ENCODE results near the gene SMAD1. TPM values are rescaled to one million over a fixed set of nuclear protein-coding genes. Genes with fewer than 3 reads are reported as not detected.

Gene SMAD1
- total RNA-seq, 1 donor from 2014 or later, result 16.5 TPM

DNA sequence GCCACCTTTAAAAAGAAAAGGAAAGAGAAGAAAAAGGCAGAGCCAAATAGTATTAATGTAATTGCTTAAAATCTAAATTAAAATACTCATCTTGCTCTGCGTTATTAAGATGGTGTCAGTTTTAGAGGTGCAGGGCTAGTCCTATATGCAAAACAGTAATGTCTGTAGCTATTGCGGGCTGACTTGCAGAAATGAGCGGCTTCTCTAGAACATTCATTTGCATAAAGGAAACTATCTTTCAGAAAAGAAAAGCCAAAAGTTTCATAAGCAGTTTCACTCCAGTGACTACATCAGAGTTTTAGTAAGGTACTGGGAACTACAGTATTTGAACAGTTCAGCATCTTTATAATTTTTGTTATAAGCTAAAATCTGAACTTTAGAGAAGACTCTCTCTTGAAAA is 6.0 kb downstream of the SMAD1 start:
- Mint-ChIP-seq H3K27me3 (ENCODE audit: low read depth) (no peaks in the 10 kb centered on the region), H3K4me1 (ENCODE audit: low read depth) (peaks cover 5% of the 10 kb centered on the region), H3K27ac (ENCODE audit: unreplicated experiment) (no peak overlapping the region), H3K36me3 (ENCODE audit: low read depth) (no peaks in the 10 kb centered on the region), H3K4me3 (ENCODE audit: unreplicated experiment) (no peak overlapping the region), H3K9me3 (ENCODE audit: low read depth) (no peaks in the 10 kb centered on the region)
- TF ChIP-seq, protein P1, sequence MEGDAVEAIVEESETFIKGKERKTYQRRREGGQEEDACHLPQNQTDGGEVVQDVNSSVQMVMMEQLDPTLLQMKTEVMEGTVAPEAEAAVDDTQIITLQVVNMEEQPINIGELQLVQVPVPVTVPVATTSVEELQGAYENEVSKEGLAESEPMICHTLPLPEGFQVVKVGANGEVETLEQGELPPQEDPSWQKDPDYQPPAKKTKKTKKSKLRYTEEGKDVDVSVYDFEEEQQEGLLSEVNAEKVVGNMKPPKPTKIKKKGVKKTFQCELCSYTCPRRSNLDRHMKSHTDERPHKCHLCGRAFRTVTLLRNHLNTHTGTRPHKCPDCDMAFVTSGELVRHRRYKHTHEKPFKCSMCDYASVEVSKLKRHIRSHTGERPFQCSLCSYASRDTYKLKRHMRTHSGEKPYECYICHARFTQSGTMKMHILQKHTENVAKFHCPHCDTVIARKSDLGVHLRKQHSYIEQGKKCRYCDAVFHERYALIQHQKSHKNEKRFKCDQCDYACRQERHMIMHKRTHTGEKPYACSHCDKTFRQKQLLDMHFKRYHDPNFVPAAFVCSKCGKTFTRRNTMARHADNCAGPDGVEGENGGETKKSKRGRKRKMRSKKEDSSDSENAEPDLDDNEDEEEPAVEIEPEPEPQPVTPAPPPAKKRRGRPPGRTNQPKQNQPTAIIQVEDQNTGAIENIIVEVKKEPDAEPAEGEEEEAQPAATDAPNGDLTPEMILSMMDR (IDR thresholded peaks at IDR 0.05), result no peak
- DNase-seq (ENCODE audit: low spot score), result no peak

DNA sequence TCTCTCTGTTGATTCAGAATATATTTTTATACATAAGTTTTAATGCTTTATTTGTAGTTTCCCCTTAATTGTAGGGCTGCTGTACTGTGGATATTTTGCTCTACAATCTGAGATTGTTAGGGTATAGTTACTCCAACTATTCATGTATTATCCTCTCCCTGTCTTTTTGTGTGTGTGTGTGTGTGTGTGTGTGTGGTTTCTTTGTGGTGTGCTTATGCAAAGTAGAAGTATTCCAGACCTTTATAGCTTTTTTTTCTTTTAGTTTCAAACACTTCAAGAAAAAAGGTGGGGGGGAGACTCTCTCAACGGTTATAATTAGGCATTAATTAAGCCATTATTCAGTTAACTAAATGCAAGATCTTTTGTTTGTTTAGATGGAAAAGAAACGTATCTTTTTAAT is 6.7 kb downstream of the SMAD1 start:
- no peaks in the 10 kb centered on the region for H3K27me3 Mint-ChIP-seq (ENCODE audit: low read depth)
- H3K36me3 Mint-ChIP-seq (ENCODE audit: low read depth), result no peaks in the 10 kb centered on the region
- no peaks in the 10 kb centered on the region for H3K9me3 Mint-ChIP-seq (ENCODE audit: low read depth)

DNA sequence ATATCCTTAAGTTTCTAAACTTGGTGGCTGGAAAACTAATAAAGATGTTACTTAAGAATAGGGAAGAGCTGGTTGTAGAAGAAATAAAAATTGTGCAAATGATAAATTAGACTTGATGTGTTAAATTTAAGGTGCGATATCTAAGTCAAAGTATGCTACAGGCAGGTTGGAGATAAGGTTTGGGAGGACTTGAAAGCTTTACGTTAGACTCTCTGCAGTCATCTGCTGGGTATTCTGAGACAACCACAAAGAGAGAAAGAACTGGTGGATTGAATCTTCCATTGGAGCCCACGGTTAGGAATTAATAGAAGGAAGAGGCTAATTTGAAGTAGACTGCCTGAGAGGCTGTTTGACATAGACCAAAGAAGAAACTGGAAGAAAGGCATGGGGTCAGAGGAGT is 7.9 kb downstream of the SMAD1 start:
- H3K27ac Mint-ChIP-seq (ENCODE audit: unreplicated experiment), result no peak overlapping the region
- TF ChIP-seq, protein P1 (IDR thresholded peaks at IDR 0.05), result no peak
- no peaks in the 10 kb centered on the region for H3K9me3 Mint-ChIP-seq (ENCODE audit: low read depth)
- H3K4me3 Mint-ChIP-seq (ENCODE audit: unreplicated experiment), result no peak overlapping the region
- H3K4me1 Mint-ChIP-seq (ENCODE audit: low read depth), result peaks cover 5% of the 10 kb centered on the region
- no peaks in the 10 kb centered on the region for H3K27me3 Mint-ChIP-seq (ENCODE audit: low read depth)
- DNase-seq (ENCODE audit: low spot score), result no peak
- no peaks in the 10 kb centered on the region for H3K36me3 Mint-ChIP-seq (ENCODE audit: low read depth)

More for the DNA sequence above, 6.7 kb downstream of the SMAD1 start:
- no peak overlapping the region for H3K4me3 Mint-ChIP-seq (ENCODE audit: unreplicated experiment)
- H3K4me1 Mint-ChIP-seq (ENCODE audit: low read depth), result peaks cover 5% of the 10 kb centered on the region
- TF ChIP-seq, protein P1 (IDR thresholded peaks at IDR 0.05), result no peak
- no peak for DNase-seq (ENCODE audit: low spot score)
- no peak overlapping the region for H3K27ac Mint-ChIP-seq (ENCODE audit: unreplicated experiment)

DNA sequence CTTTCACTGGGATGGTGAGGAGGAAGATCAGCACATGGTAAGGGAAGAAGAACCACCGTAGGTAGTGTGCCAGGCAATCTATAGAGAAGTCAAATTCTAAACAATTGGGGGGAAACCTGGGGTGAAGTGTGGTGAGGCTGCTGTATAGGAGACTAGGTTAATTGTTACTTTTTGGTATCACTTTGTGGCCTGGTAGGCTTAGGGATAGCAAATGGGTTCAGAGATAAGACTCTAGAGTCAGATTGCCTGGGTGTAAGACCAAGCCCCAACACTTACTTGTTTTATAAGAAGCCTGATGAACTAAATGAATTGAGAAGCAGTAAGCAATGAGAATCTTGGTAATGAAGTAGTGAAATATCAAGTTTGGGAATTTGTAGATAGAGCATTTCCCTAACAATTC is 8.7 kb downstream of the SMAD1 start:
- Mint-ChIP-seq H3K4me1 (ENCODE audit: low read depth) (peaks cover 5% of the 10 kb centered on the region), H3K9me3 (ENCODE audit: low read depth) (no peaks in the 10 kb centered on the region), H3K27me3 (ENCODE audit: low read depth) (no peaks in the 10 kb centered on the region), H3K27ac (ENCODE audit: unreplicated experiment) (no peak overlapping the region), H3K36me3 (ENCODE audit: low read depth) (no peaks in the 10 kb centered on the region), H3K4me3 (ENCODE audit: unreplicated experiment) (no peak overlapping the region)
- no peak for DNase-seq (ENCODE audit: low spot score)
- TF ChIP-seq, protein P1 (IDR thresholded peaks at IDR 0.05), result no peak

DNA sequence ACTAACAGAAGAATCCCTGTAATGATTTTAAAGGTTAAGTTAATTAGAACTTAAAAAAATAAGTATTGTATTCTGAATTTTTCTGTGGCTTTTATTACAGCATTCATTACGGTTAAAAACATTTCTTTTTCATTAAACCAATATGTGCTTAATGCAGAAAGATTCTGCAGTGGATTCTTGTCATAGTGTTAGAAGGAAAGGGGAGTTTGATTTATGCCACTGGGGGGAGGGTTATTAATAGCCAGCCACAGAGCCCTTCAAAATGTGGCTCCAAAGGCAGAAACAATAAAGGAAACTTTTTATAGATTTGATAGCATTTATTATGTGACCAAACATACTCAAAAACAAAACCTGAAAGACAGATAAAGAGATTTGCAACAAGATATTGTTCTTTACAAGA is 9.1 kb downstream of the SMAD1 start:
- Mint-ChIP-seq H3K4me1 (ENCODE audit: low read depth) (peaks cover 5% of the 10 kb centered on the region), H3K36me3 (ENCODE audit: low read depth) (no peaks in the 10 kb centered on the region), H3K27me3 (ENCODE audit: low read depth) (no peaks in the 10 kb centered on the region), H3K4me3 (ENCODE audit: unreplicated experiment) (no peak overlapping the region), H3K27ac (ENCODE audit: unreplicated experiment) (no peak overlapping the region), H3K9me3 (ENCODE audit: low read depth) (no peaks in the 10 kb centered on the region)
- no peak for DNase-seq (ENCODE audit: low spot score)
- TF ChIP-seq, protein P1 (IDR thresholded peaks at IDR 0.05), result no peak
